CD8-positive, alpha-beta memory T cell (primary cell): ENCODE measurements around the gene PSG11. TPM values are rescaled to one million over a fixed set of nuclear protein-coding genes. Genes with fewer than 3 reads are reported as not detected.
"Not testable (repeated sequence)": the region's sequence is repeated elsewhere in the genome, so short reads cannot be mapped to it uniquely, and the experiment has no call there.

Experiments used
- CTCF ChIA-PET: fragments of 350-600 bp; sonication (Branson Sonifier 250); formaldehyde crosslinking; loops from one replicate; lab custom pipeline; 2021; ENCODE audit warnings: antibody characterized with exemption; lab: Charles Lee
- POLR2A ChIA-PET: fragments of 350-600 bp; sonication (Branson Sonifier 250); formaldehyde crosslinking; loops from one replicate; lab custom pipeline; 2021; ENCODE audit warnings: antibody characterized with exemption; lab: Charles Lee
- DNase-seq, 5 donors: peaks; one replicate each; pipeline versions ENCODE4 v3.0.0 to v3.0.0-alpha.2; 2020 to 2022; ENCODE audit warnings: mixed read lengths in 1 of 5
- H3K27ac ChIP-seq: one replicate; pipeline ENCODE4 v1.7.0; 2013; ENCODE audit warnings: low read depth, mild to moderate bottlenecking, low read length, moderate library complexity
- H3K27me3 ChIP-seq: 2 replicates; pipeline ENCODE4 v1.7.0; 2013; ENCODE audit warnings: low read length, mild to moderate bottlenecking; ENCODE audit not compliant: insufficient read depth, poor library complexity, severe bottlenecking
- H3K36me3 ChIP-seq: 2 replicates; pipeline ENCODE4 v1.7.0; 2013; ENCODE audit warnings: mild to moderate bottlenecking, low read length, moderate library complexity; ENCODE audit not compliant: insufficient read depth
- H3K4me1 ChIP-seq: 2 replicates; pipeline ENCODE4 v1.7.0; 2013; ENCODE audit warnings: mild to moderate bottlenecking, low read length, moderate library complexity; ENCODE audit not compliant: insufficient read depth
- H3K4me3 ChIP-seq: 2 replicates; pipeline ENCODE4 v1.7.0; 2013; ENCODE audit warnings: mild to moderate bottlenecking, low read length
- H3K9me3 ChIP-seq: 2 replicates; pipeline ENCODE4 v1.7.0; 2013; ENCODE audit warnings: mild to moderate bottlenecking, low read length
- H3K27ac Mint-ChIP-seq, 8 donors: one replicate each; pipeline ENCODE4 v1.8.0; 2020 to 2021; ENCODE audit warnings: mixed read lengths in 8 of 8, mild to moderate bottlenecking in 6 of 8, inconsistent platforms in 3 of 8, moderate library complexity in 3 of 8
- H3K27me3 Mint-ChIP-seq, 2 donors: one replicate each; pipeline ENCODE4 v1.8.0; 2020 to 2021; ENCODE audit warnings: mixed read lengths in 2 of 2, mild to moderate bottlenecking in 1 of 2, moderate library complexity in 1 of 2
- H3K36me3 Mint-ChIP-seq, 3 donors: one replicate each; pipeline ENCODE4 v1.8.0; 2020 to 2021; ENCODE audit warnings: mixed read lengths in 3 of 3, inconsistent platforms in 1 of 3, mild to moderate bottlenecking in 1 of 3
- H3K4me1 Mint-ChIP-seq, 3 donors: one replicate each; pipeline ENCODE4 v1.8.0; 2020 to 2021; ENCODE audit warnings: mixed read lengths in 3 of 3, inconsistent platforms in 1 of 3, mild to moderate bottlenecking in 1 of 3
- H3K4me3 Mint-ChIP-seq, 7 donors: one replicate each; pipeline ENCODE4 v1.8.0; 2020 to 2021; ENCODE audit warnings: mixed read lengths in 7 of 7, mild to moderate bottlenecking in 6 of 7, moderate library complexity in 4 of 7, inconsistent platforms in 2 of 7
- H3K9me3 Mint-ChIP-seq, 5 donors: one replicate each; pipeline ENCODE4 v1.8.0; 2020 to 2022; ENCODE audit warnings: mixed read lengths in 5 of 5, mild to moderate bottlenecking in 3 of 5, moderate library complexity in 2 of 5, inconsistent platforms in 1 of 5
- polyA plus RNA-seq: library from polyadenylated mRNA; unstranded; fragments of 300-500 nt; fragmentation: Illumina TruSeq; gene quantifications from one replicate; pipeline ENCODE4 v1.2.3, GENCODE V29; 2021
- total RNA-seq, 2 experiments: library from RNA; stranded (reverse); gene quantifications; one replicate each; pipeline ENCODE4 v1.2.3, GENCODE V29; 2021

The PSG11 gene
- total and polyA plus RNA-seq, 3 experiments from 2014 or later = not detected

DNA sequence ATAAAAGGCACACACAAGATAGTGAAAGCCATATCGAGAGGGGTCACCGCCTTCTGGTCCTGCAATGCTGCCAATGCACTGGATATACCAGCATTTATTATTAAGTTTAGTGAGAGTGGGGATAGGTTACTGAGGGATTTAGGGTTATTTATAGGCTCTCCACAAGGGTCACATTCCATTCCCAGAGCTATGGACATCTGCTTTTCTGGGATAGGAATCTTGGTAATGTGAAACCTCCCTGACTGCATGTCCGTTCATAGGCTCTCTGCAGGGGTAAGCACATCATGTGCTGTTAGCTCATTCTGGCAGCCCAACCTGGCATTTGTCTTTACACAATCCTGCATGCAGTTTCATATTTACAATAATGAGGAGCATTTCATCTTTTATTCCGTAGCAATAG, 21.4 kb downstream of the PSG11 start:
- H3K27me3 ChIP-seq, CTCF ChIA-PET, H3K4me1 ChIP-seq, H3K4me3 Mint-ChIP-seq, DNase-seq, H3K36me3 ChIP-seq, H3K27ac Mint-ChIP-seq, H3K9me3 ChIP-seq, H3K4me3 ChIP-seq, H3K36me3 Mint-ChIP-seq, POLR2A ChIA-PET, H3K4me1 Mint-ChIP-seq, H3K27ac ChIP-seq: not testable (repeated sequence)
- Mint-ChIP-seq H3K9me3 (peaks cover 0 to 10% (median 0%) of the 10 kb centered on the region in 5 donors), H3K27me3 (peaks cover 9 to 46% of the 10 kb centered on the region in 2 donors)

DNA sequence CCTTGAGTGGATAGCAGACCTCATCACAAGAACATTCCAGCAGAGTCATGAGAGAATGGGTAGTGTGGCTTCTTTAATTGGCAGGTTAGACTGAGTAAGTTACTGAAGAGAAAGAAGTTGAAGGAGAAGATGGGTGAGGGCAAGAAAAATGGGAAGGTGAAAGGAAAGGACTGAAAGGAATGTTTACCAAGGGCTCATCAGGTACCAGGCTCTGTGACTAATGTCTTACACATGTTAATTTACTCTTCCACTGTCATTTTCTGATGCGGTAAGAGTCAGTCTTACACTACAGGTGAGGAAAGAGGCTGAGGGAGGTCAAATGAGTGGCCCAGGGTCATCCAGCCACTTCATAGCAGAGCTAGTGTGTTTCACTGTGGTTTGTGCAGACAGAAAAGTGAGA, 22.6 kb downstream of the PSG11 start:
- H3K4me1 ChIP-seq, H3K9me3 ChIP-seq, H3K4me3 ChIP-seq, H3K27ac ChIP-seq, H3K27me3 ChIP-seq, H3K36me3 Mint-ChIP-seq, CTCF ChIA-PET, H3K27ac Mint-ChIP-seq, POLR2A ChIA-PET, H3K4me3 Mint-ChIP-seq, DNase-seq, H3K36me3 ChIP-seq, H3K4me1 Mint-ChIP-seq: not testable (repeated sequence)
- Mint-ChIP-seq H3K27me3 (peaks cover 5 to 40% of the 10 kb centered on the region in 2 donors), H3K9me3 (peaks cover 0 to 11% (median 0%) of the 10 kb centered on the region in 5 donors)

DNA sequence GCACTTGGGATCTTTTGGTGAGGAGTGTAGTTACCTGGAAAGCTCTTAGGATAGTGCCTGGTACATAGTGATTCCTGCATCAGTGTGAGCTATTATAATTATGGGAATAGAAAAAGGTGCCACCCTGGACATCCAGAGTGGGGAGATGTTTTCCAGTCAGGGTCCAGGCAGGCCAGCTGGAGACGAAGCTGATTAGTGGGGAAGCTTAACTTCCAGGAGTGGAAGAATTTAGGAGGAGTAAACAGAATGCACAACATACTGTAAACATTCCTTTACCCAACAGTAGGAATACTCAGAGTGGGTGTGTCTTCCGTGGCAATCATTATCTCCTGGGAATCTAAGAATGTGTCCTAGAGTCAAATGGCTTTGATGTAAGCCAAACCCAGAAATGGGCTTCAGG, 23.3 kb downstream of the PSG11 start:
- H3K4me1 ChIP-seq, H3K36me3 Mint-ChIP-seq, H3K4me3 ChIP-seq, CTCF ChIA-PET, H3K9me3 ChIP-seq, POLR2A ChIA-PET, H3K27ac ChIP-seq, H3K4me1 Mint-ChIP-seq, H3K27me3 ChIP-seq, H3K4me3 Mint-ChIP-seq, H3K27ac Mint-ChIP-seq, DNase-seq, H3K36me3 ChIP-seq: not testable (repeated sequence)
- peaks cover 0 to 16% (median 0%) of the 10 kb centered on the region in 5 donors for H3K9me3 Mint-ChIP-seq
- peaks cover 5 to 40% of the 10 kb centered on the region in 2 donors for H3K27me3 Mint-ChIP-seq

DNA sequence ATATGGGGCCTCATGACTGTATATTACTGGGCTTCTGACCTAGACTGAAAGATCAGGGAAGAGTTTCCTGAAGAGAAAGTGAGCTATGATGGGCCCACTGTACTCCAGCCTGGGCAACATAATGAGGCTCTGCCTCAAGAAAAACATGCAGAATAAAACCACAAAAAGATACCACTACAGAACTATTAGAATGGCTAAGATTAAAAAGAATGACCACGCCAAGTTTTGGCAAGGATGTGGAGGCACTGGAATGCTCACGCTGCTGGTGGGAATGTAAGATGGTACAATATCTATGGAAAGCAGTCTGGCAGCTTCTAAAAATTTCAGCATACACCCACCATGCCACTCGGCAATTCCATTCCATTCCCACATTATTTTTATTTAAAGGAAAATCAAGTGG, 30.1 kb downstream of the PSG11 start:
- H3K36me3 ChIP-seq, H3K27ac ChIP-seq, H3K27ac Mint-ChIP-seq, H3K4me3 ChIP-seq, H3K4me1 Mint-ChIP-seq, H3K36me3 Mint-ChIP-seq, H3K4me1 ChIP-seq, H3K9me3 ChIP-seq, CTCF ChIA-PET, H3K4me3 Mint-ChIP-seq, DNase-seq, POLR2A ChIA-PET, H3K27me3 ChIP-seq, H3K27me3 Mint-ChIP-seq: not testable (repeated sequence)
- peaks cover 0 to 11% (median 0%) of the 10 kb centered on the region in 5 donors for H3K9me3 Mint-ChIP-seq

DNA sequence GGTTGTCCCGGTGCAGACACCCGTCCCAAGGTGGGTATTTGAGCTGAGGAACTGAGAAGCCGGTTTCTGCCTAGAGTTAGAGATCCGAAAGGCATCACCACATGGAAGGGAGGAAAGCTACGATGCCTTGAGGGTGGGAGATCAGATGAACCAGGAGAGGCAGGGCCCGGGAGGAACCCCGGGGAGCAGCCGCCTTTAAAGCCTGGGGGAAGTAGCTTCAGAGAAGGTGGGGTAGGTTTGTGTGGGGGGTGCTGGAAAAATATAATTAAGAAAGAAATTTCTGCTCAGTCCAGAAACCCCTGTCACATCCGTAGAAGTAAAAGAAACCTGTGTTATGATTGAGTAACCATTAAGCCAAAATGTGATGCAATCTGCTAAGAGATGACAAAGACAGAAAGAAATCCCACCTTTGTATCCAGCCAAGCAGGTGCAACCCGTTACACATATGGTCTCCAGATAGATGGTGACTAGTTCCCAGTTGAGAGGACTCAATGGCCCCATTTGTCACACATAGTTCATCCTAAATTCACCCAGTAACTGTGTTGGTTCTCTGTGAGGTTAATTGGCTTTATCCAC, 34.2 kb downstream of the PSG11 start:
- POLR2A ChIA-PET, H3K9me3 Mint-ChIP-seq, DNase-seq, H3K4me1 ChIP-seq, H3K27ac ChIP-seq, H3K27ac Mint-ChIP-seq, H3K9me3 ChIP-seq, H3K4me3 Mint-ChIP-seq, H3K4me3 ChIP-seq, H3K27me3 ChIP-seq, H3K4me1 Mint-ChIP-seq, H3K36me3 Mint-ChIP-seq, CTCF ChIA-PET, H3K27me3 Mint-ChIP-seq, H3K36me3 ChIP-seq: not testable (repeated sequence)

DNA sequence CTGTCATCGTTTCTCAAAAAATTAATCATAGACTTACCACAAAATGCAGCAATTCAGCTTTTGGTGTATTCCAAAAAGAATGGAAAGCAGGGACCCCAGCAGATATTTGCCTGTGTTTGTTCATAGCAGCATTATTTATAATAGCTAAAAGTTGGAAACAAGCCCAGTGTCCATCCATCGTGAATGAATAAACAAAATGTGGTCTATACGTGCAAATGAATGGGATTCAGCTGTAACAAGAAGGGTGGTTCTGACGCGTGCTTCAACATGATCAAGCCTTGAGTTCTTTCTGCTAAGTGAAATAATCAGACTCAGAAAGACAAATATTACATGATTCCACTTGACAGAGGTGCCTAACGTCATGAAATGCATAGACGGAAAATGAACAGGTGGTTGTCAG, 36.4 kb downstream of the PSG11 start:
- CTCF ChIA-PET = no interaction called here
- no peak overlapping the region for H3K27ac Mint-ChIP-seq
- peaks cover 0 to 3% (median 0%) of the 10 kb centered on the region in 3 donors for H3K36me3 Mint-ChIP-seq
- H3K9me3 Mint-ChIP-seq = peaks cover 0 to 2% (median 0%) of the 10 kb centered on the region in 5 donors
- Histone ChIP-seq H3K27ac (no peak overlapping the region), H3K4me1 (no peaks in the 10 kb centered on the region), H3K27me3 (no peaks in the 10 kb centered on the region), H3K9me3 (no peaks in the 10 kb centered on the region), H3K4me3 (no peak overlapping the region), H3K36me3 (no peaks in the 10 kb centered on the region)
- POLR2A ChIA-PET = no interaction called here
- H3K27me3 Mint-ChIP-seq = peaks cover 15 to 24% of the 10 kb centered on the region in 2 donors
- no peak overlapping the region for H3K4me3 Mint-ChIP-seq
- no peak for DNase-seq
- no peaks in the 10 kb centered on the region for H3K4me1 Mint-ChIP-seq

DNA sequence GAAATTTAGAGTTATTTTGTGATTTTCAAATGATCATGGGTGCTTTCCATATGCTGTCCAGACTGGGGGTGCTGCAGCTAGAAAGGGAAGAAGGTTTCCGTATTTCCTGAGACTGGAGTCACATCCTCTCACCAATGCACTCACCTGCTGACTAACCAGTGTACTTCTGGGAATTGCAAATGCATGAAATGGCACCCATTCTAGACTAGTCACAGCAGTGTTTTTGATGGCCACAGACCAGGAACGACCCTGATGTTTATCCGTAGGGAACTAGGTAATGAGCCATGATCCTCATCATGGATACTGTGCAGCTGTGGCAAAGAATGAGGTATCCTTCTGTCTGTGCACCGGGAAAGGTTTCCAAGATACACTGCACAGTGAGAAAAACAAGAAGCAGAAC, 37.1 kb downstream of the PSG11 start:
- H3K4me3 ChIP-seq, H3K9me3 ChIP-seq, CTCF ChIA-PET, H3K27ac Mint-ChIP-seq, H3K27ac ChIP-seq, DNase-seq, H3K4me3 Mint-ChIP-seq, H3K27me3 ChIP-seq, POLR2A ChIA-PET, H3K4me1 ChIP-seq, H3K9me3 Mint-ChIP-seq, H3K36me3 Mint-ChIP-seq, H3K4me1 Mint-ChIP-seq, H3K36me3 ChIP-seq: not testable (repeated sequence)
- peaks cover 15 to 24% of the 10 kb centered on the region in 2 donors for H3K27me3 Mint-ChIP-seq

DNA sequence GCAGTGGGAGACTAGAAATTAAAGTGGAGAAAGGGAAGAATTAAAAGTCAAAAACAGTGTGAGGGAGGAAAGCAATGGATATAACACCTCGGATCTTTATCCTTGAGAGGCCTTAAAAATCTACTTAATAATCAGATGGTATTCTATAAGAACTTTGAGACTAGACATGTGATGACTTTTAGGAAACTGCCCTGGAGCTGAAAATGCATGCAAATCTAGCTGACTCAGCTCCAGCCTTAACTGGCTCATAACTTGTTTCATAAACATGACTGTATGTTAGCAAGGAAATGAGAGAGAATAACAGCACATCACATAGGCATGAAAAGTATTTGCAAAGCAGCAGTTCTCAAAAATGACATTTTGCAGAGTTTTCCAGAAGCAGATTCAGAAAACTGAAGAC, 38.1 kb downstream of the PSG11 start:
- H3K36me3 Mint-ChIP-seq, H3K4me3 Mint-ChIP-seq, H3K4me1 ChIP-seq, H3K27ac Mint-ChIP-seq, H3K4me3 ChIP-seq, POLR2A ChIA-PET, H3K9me3 ChIP-seq, H3K36me3 ChIP-seq, H3K27me3 ChIP-seq, H3K9me3 Mint-ChIP-seq, DNase-seq, H3K4me1 Mint-ChIP-seq, H3K27ac ChIP-seq, CTCF ChIA-PET: not testable (repeated sequence)
- peaks cover 15 to 24% of the 10 kb centered on the region in 2 donors for H3K27me3 Mint-ChIP-seq

DNA sequence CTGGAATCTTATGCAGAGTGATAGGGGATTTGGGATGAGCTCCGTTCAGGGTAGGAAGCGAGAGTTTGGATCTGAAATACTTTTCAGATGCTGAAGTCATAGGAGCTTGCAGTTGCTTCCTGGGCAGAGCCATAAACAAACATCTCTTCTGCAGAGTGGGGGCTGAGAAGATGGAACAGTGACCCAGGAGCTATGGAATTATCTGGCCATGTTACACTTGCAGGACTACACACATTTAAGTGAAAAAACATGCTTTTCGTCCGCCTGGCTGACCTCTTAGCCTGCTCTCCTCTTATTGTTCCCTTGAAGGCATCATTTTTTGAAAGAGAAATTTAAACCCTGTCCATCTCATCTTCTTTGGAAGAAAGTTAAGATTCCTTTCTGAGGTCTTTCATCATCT, 40.7 kb downstream of the PSG11 start:
- Mint-ChIP-seq H3K27ac (no peak overlapping the region), H3K4me1 (no peaks in the 10 kb centered on the region), H3K9me3 (peaks cover 3 to 12% (median 6%) of the 10 kb centered on the region in 5 donors), H3K4me3 (no peak overlapping the region), H3K27me3 (peaks cover 12 to 24% of the 10 kb centered on the region in 2 donors), H3K36me3 (peaks cover 0 to 3% (median 0%) of the 10 kb centered on the region in 3 donors)
- Histone ChIP-seq H3K9me3 (no peaks in the 10 kb centered on the region), H3K4me1 (no peaks in the 10 kb centered on the region), H3K27me3 (no peaks in the 10 kb centered on the region), H3K36me3 (no peaks in the 10 kb centered on the region), H3K27ac (no peak overlapping the region), H3K4me3 (no peak overlapping the region)
- ChIA-PET CTCF (no interaction called here), POLR2A (no interaction called here)
- no peak for DNase-seq
